Testis (tissue), 3 donors: ENCODE measurements around the gene ZNF76. TPM values are rescaled to one million over a fixed set of nuclear protein-coding genes. Genes with fewer than 3 reads are reported as not detected.

Source experiments
- DNase-seq: peaks from one replicate; pipeline ENCODE4 v3.0.0-alpha.2; 2019
- H3K27ac ChIP-seq, 2 donors: fragments of 200-600 bp; sonication (generic); one replicate each; pipeline ENCODE4 v1.5.1; 2019
- H3K27me3 ChIP-seq: fragments of 200-600 bp; sonication (generic); one replicate; pipeline ENCODE4 v1.5.1; 2019
- H3K36me3 ChIP-seq: fragments of 200-600 bp; sonication (generic); one replicate; pipeline ENCODE4 v1.5.1; 2017; ENCODE audit warnings: low read depth; ENCODE audit errors: missing control alignments
- H3K4me1 ChIP-seq: fragments of 200-600 bp; sonication (generic); one replicate; pipeline ENCODE4 v1.5.1; 2019
- H3K4me3 ChIP-seq, 2 donors: fragments of 200-600 bp; sonication (generic); one replicate each; pipeline ENCODE4 v1.5.1; 2017 to 2019
- H3K9me3 ChIP-seq: fragments of 200-600 bp; sonication (generic); one replicate; pipeline ENCODE4 v1.5.1; 2017
- CTCF ChIP-seq, 3 experiments: fragments of 450-650 bp in 2 of 3; fragments of 200-600 bp in 1 of 3; sonication (generic) in 1 of 3; IDR thresholded peaks; one replicate each; pipeline ENCODE4 v1.5.1; 2016 to 2019; ENCODE audit warnings: antibody characterized with exemption in 3 of 3, mild to moderate bottlenecking in 2 of 3, moderate library complexity in 1 of 3
- POLR2A ChIP-seq: fragments of 450-650 bp; IDR thresholded peaks from one replicate; pipeline ENCODE4 v1.6.1; 2017; ENCODE audit warnings: antibody characterized with exemption, mild to moderate bottlenecking, moderate library complexity
- WGBS, 2 donors: methylation state at CpG; one replicate each; pipeline ENCODE4 v1.1.5; 2018; 5-methylcytosine and 5-hydroxymethylcytosine counted together
- intact Hi-C: fragments of 100-400 bp; cut with DNase I; formaldehyde crosslinking; loops from one replicate; pipeline ENCODE4 v1.15.1; 2023; ENCODE audit warnings: low total_unique reads
- polyA plus RNA-seq: library from polyadenylated mRNA; stranded (reverse); fragments of 350-450 nt; fragmentation: Illumina TruSeq; extraction: RNeasy Lipid Tissue Mini Kit (QIAGEN cat#74804); gene quantifications from one replicate; pipeline ENCODE4 v1.2.3, GENCODE V29; 2014; ENCODE audit warnings: low read depth, low replicate concordance; ENCODE audit not compliant: insufficient read depth
- total RNA-seq, 2 donors: library from RNA; depleted of rRNA; stranded (reverse); fragments of >200 nt; gene quantifications; one replicate each; pipeline ENCODE4 v1.2.3, GENCODE V29; 2016

Gene ZNF76
- total and polyA plus RNA-seq, 3 donors from 2014 or later: 76.9 to 97.3 (median 81.3) TPM

GRCh38 chr6:35228481-35228880 lies 31.1 kb upstream of the ZNF76 start:
- TF ChIP-seq POLR2A (no peak), CTCF (IDR thresholded peaks at IDR 0.05) (no peak)
- H3K4me3 ChIP-seq: no peak overlapping the region
- no peaks in the 10 kb centered on the region for H3K27me3 ChIP-seq
- H3K4me1 ChIP-seq: no peaks in the 10 kb centered on the region
- intact Hi-C loops: no loop called here
- no peaks in the 10 kb centered on the region for H3K9me3 ChIP-seq
- H3K27ac ChIP-seq: no peak overlapping the region
- H3K36me3 ChIP-seq: no peaks in the 10 kb centered on the region
- DNase-seq: no peak
- WGBS, 2 donors: 94 to 95% methylated on average over 6 of the region's 6 CpGs

GRCh38 chr6:35229304-35229703 lies 30.2 kb upstream of the ZNF76 start:
- DNase-seq: no peak
- TF ChIP-seq POLR2A: no peak
- intact Hi-C loops: no loop called here
- Histone ChIP-seq H3K4me1 (no peaks in the 10 kb centered on the region), H3K27me3 (no peaks in the 10 kb centered on the region), H3K9me3 (no peaks in the 10 kb centered on the region), H3K36me3 (no peaks in the 10 kb centered on the region), H3K27ac (no peak overlapping the region), H3K4me3 (no peak overlapping the region)
- WGBS, 2 donors: 86 to 91% methylated on average over 5 of the region's 5 CpGs

DNA sequence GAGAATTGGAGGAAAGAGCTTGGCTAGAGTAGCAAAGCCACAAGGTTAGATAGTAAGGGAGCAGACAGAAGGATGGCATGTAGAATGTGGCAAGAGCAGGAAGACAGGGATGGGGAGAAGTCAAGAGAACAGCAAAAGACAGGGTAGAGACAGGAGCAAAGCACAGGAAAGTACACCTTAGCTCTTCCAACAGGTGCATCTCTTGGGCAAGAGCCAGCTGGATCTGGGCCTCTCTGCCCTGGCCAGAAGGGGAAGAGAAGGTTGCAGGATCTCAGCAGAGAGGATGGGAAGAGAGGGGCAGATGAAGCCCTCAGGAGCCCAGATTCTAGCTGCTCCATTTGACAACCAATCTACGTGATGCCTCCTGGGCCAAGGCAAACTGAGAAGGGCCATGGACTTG lies 29.0 kb upstream of the ZNF76 start:
- intact Hi-C loops: no loop called here
- Histone ChIP-seq H3K4me3 (no peak overlapping the region), H3K27ac (no peak overlapping the region), H3K36me3 (no peaks in the 10 kb centered on the region), H3K27me3 (no peaks in the 10 kb centered on the region), H3K9me3 (no peaks in the 10 kb centered on the region), H3K4me1 (no peaks in the 10 kb centered on the region)
- DNase-seq: no peak
- TF ChIP-seq POLR2A: no peak
- WGBS, 2 donors: 94% methylated on average over 1 of the region's 1 CpG

DNA sequence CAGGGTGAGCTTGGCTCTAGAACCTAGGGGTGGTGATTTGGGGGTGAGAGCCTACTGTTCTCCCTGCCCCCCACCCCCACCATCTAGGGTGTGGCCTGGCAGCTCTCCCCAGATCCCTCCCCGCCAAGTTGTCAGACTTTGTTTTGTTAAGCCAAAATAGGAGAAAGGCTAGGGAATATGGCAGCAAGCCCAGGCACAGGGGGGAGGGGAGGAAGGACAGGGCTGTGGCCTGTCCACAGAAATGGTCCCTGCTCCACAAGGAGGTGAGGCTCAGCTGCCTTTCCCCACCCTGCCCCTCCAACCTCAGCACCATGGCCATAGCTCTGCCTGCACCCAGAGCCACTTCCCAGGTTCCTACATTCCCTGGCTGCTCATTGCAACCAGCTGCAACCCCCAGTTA lies 28.6 kb upstream of the ZNF76 start:
- no peak for TF ChIP-seq POLR2A
- H3K27me3 ChIP-seq: no peaks in the 10 kb centered on the region
- H3K9me3 ChIP-seq: no peaks in the 10 kb centered on the region
- intact Hi-C loops: no loop called here
- H3K27ac ChIP-seq: no peak overlapping the region
- no peak overlapping the region for H3K4me3 ChIP-seq
- 50% methylated on average over 1 of the region's 1 CpG; no CpG with 5 or more reads in 1 of the 2 donors for WGBS, 2 donors
- no peak for DNase-seq
- no peaks in the 10 kb centered on the region for H3K4me1 ChIP-seq
- no peaks in the 10 kb centered on the region for H3K36me3 ChIP-seq

DNA sequence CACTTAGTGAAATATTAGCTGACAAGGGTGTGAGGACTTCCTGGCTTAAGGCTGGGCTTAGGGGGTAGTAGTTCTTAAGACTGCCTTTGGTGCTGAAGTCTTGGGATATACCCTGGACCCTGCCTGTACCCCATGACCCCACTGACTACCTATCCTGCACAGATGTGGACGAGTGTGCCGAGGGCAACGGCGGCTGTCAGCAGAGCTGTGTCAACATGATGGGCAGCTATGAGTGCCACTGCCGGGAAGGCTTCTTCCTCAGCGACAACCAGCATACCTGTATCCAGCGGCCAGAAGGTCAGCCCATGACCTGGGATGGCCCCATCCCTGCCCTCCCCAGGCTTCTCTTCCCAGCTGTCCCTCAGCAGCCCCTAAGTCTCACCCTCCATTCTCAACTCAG lies 28.0 kb upstream of the ZNF76 start:
- H3K9me3 ChIP-seq: no peaks in the 10 kb centered on the region
- no peak overlapping the region for H3K4me3 ChIP-seq
- no peak for TF ChIP-seq POLR2A
- no peak for TF ChIP-seq CTCF (IDR thresholded peaks at IDR 0.05)
- DNase-seq: no peak
- H3K36me3 ChIP-seq: no peaks in the 10 kb centered on the region
- 98 to 99% methylated on average over 7 of the region's 7 CpGs for WGBS, 2 donors
- H3K4me1 ChIP-seq: no peaks in the 10 kb centered on the region
- no peak overlapping the region for H3K27ac ChIP-seq
- intact Hi-C loops: no loop called here
- H3K27me3 ChIP-seq: no peaks in the 10 kb centered on the region

DNA sequence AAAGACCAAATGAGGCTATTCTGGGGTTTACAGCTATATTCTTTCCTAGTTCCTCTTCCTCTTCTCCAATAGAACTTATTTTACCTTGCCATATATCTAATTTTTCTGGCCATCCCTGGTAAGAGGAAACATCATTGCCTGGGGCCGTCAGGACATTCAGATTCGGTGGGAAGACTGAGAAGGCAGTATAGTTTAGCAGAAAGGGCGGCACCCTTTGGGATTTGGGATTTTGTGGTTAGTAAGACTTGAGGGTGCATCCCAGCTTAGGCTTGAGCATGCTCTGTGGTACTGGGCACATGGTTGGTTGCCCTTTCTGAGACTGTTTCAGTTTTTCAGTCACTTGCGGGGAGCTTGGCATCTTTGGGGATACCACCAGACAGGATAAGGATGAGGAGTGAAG lies 24.6 kb upstream of the ZNF76 start:
- intact Hi-C loops: no loop called here
- no peak for TF ChIP-seq POLR2A
- no peak for TF ChIP-seq CTCF (IDR thresholded peaks at IDR 0.05)
- Histone ChIP-seq H3K4me3 (no peak overlapping the region), H3K4me1 (no peaks in the 10 kb centered on the region), H3K36me3 (no peaks in the 10 kb centered on the region), H3K27ac (no peak overlapping the region), H3K9me3 (no peaks in the 10 kb centered on the region), H3K27me3 (no peaks in the 10 kb centered on the region)
- 71 to 86% methylated on average over 4 of the region's 4 CpGs for WGBS, 2 donors
- no peak for DNase-seq
